NCI-H2227 (cell line): Measurements from ENCODE around the gene OR1E2.
"Not testable (repeated sequence)": the region's sequence is repeated elsewhere in the genome, so short reads cannot be mapped to it uniquely, and the experiment has no call there.

Source experiments
- DNase-seq: peaks from one replicate; lab custom pipeline; 2025; ENCODE audit not compliant: unreplicated experiment; lab: John Stamatoyannopoulos, UW

OR1E2 gene

DNA sequence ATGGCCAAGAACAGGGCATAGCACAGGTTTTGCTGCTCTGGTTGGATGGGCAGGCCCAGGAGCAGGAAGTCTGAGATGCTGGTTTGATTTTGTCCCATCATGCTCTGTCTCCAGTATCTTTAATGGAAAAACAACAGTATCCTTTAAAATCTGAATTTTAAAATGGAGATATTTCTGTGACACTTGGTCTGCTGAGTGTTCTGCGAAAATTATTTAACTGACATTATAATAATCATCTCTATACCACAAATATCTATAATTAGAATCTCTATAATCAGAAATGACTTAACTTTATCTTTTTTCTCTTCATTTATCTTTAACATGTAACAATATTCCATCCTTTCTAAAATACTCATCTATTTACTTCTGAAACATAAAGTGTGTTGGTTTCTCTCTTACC is 35.3 kb downstream of the OR1E2 start, which contains the start of gene OR1E1:
Gene OR1E1 (minus strand): TSS at position 101 of the 400 bp plus-strand sequence. CDS start 0 bp downstream, at position 101.
- no peak for DNase-seq

DNA sequence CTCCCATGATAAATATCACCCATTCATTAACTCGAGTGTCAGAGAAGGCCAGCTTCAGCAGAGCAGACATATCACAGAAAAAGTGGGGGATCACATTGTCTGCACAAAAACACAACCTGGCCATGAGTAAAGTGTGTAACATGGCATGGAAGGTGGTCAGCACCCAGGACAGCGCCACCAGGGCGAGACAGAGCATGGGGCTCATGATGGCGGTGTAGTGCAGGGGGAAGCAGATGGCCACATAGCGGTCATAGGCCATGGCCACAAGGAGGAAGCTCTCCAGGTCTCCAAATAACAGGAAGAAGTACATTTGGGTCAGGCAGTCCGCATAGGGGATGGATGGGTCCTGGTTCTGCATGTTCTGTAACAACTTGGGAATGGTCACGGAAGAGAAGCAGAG is 35.8 kb downstream of the OR1E2 start:
- DNase-seq: not testable (repeated sequence)

DNA sequence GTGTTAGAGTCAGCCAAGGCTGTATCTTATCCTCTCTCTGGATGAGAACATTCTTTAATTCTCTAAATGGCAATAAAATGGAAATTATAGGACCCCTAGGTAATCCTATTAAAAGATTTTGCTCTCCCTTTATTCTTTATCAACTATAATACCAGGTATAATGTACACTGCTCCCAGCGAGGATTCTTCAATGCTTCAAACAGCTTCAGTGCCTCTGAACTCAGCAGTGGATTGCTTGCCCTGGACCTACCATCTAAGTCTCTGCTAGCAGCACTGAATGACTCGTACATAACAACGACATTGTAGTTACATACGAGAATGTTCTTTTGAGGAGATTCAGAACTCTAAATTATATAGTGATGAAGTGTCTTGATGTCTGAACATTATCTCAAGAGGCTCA is 43.9 kb downstream of the OR1E2 start:
- no peak for DNase-seq

DNA sequence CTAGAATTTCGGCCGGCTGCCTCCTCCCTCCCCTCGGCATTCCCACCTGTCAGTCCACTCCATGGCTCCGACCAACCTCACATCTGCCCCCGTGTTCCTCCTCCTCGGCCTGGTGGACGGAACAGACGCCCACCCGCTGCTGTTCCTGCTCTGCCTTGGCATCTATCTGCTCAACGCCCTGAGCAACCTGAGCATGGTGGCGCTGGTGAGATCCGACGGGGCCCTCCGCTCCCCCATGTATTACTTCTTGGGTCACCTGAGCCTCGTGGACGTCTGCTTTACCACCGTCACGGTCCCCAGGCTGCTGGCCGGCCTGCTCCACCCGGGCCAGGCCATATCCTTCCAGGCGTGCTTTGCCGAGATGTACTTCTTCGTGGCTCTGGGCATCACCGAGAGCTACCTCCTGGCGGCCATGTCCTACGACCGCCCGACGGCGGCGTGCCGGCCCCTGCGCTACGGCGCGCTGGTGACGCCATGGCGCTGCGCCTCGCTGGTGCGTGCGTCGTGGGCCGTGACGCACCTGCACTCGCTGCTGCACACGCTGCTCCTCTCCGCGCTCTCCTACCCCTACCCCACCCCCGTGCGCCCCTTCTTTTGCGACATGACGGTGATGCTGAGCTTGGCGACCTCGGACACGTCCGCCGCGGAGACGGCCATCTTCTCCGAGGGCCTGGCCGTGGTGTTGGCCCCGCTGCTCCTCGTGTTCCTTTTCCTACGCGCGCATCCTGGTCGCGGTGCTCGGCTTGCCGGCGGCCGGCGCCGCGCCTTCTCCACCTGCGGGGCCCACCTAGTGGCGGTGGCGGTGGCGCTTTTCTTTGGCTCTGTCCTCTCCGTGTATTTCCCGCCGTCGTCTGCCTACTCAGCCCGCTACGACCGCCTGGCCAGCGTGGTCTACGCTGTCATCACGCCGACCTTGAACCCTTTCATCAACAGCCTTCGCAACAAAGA is 47.5 kb downstream of the OR1E2 start, which contains the start of gene OR3A2:
Gene OR3A2 (minus strand): TSS at position 440 of the 948 bp plus-strand sequence.
- no peak for DNase-seq
